Measurements from ENCODE around the gene CHMP5.
A peak's percentile ranks its signal among the peaks of the same experiment; 100 is the strongest.

The CHMP5 gene

DNA sequence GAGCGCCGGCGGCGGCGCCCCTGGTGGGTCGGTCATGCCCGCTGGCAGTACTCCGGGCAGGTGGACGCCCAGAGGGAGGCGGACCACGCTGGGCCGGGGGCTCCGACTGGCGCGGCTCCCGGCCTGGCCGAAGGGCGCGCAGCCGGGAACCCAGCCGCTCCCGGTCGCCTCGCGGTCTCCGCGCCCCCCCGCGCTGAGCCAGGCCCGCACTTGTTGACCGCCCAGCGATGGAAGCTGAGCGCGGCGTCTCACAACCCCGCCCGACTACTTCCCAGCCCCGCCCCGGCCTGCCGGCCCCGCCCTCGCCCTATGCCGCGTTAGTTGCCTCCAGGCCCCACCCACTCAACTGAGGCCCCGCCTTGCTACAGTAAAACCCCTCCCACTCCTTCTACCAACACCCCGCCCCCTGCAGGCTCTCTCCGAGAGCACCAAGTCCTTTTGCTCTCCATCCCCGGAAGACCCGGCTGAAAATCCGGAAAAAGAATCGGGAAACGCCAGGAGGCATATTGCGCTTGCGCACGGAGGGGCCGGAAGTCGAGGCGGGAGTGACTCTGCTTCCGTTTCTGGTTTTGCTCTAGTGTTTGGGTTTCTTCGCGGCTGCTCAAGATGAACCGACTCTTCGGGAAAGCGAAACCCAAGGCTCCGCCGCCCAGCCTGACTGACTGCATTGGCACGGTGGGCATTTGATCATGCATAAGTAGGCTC lies at the start of gene CHMP5, which contains the start of gene BAG1:
Gene CHMP5, plus strand, starts transcription at position 577 of the 705 bp plus-strand sequence. Its CDS starts 30 bp downstream, at position 607.
Gene BAG1, minus strand, starts transcription at position 236 of the 705 bp plus-strand sequence.
- H3K27me3 Mint-ChIP-seq: no peaks in the 10 kb centered on the region
- H3K36me3 Mint-ChIP-seq (ENCODE audit: low read depth): peaks cover 84% of the 10 kb centered on the region
- DNase-seq: peak; percentile 100

DNA sequence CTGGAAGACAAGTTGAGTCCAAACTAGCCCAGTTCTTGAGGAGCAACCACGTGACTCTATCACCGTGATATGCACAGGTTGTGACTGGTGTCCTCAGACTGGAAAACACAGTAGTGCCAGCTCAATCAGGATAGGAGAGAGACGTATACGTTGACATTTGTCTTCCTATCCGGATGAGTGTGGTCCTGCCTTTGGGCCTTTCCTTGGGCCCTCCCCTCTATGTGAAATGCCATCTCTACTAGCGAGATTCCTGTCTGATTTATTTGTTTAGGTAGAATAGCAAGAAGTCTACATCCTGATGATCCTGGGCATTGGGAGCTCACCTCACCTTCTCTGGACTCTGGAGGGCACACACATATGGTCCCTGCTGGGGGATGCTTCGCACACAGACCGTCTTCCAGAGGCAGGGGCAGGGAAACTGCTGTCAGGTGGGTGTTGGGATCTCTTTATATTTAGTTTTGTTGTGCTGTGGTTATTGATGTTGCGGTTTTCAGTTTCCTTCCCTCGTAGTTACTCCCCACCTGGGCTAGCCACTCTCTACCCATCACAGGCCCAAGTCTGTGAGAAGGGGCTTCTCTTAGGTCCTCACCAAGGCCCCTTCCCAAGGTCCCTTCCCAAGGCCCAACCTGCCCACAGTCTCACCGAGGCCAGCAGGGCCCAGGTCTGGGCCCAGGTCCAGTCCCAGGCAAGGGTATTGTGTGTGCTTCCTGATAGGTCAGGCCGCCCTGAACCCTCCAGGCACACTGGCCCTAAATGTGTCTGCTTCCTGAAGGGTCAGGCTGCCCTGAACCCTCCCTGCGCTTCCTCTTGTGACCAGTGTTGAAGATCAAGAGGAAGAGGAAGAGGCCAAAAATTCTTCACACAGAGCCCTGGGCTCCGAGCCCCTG lies 43.9 kb upstream of the CHMP5 start:
- Mint-ChIP-seq H3K36me3 (ENCODE audit: low read depth) (no peaks in the 10 kb centered on the region), H3K4me3 (no peak overlapping the region), H3K4me1 (ENCODE audit: low read depth) (peaks cover 16% of the 10 kb centered on the region), H3K27me3 (no peaks in the 10 kb centered on the region), H3K9me3 (no peaks in the 10 kb centered on the region), H3K27ac (peak overlapping the region; percentile 30)
- no peak for DNase-seq

More for the DNA sequence above, at the start of gene CHMP5, which contains the start of gene BAG1:
- Mint-ChIP-seq H3K4me1 (ENCODE audit: low read depth) (peaks cover 65% of the 10 kb centered on the region), H3K4me3 (peak within 1 kb of the TSS; percentile 91), H3K9me3 (no peaks in the 10 kb centered on the region), H3K27ac (peak within 1 kb of the TSS; percentile 97)

DNA sequence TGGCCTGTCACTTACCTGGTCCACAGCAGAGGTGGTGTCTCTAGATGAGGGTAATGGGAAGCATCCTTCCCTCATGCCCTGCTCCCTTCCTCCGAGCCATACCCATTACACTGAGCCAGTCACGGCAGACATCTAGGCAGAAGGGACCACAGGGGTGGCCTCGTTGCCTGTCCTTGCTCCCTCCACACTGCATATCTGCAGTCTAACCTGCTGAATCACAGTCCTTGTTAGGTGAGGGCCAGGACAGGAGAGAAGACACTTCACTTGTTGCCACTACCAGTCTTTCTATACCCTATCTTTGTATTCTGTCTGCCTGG lies 43.3 kb upstream of the CHMP5 start:
- Mint-ChIP-seq H3K4me3 (no peak overlapping the region), H3K27ac (no peak overlapping the region), H3K36me3 (ENCODE audit: low read depth) (no peaks in the 10 kb centered on the region), H3K4me1 (ENCODE audit: low read depth) (peaks cover 16% of the 10 kb centered on the region), H3K9me3 (no peaks in the 10 kb centered on the region), H3K27me3 (no peaks in the 10 kb centered on the region)
- DNase-seq: no peak

DNA sequence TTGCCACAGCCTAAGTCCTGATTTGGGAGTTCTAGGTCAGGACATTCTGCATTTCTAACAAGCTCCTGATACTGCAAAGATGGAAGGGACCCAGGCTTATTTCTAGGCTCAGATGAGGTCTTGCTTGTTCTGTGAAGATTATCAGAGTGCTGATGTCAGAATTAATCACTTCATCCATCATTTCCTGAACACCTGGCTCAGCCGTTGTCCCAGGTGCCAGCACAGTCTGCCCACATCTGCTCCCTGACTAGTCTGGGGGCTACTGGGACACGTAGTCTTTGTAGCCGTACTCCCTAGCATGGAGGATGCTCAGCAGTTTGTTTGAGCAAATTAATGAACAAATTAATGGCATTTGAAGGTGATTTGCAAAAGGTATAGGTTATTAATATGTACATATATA lies 42.8 kb upstream of the CHMP5 start:
- Mint-ChIP-seq H3K4me1 (ENCODE audit: low read depth) (peaks cover 16% of the 10 kb centered on the region), H3K36me3 (ENCODE audit: low read depth) (no peaks in the 10 kb centered on the region)
- DNase-seq: no peak

DNA sequence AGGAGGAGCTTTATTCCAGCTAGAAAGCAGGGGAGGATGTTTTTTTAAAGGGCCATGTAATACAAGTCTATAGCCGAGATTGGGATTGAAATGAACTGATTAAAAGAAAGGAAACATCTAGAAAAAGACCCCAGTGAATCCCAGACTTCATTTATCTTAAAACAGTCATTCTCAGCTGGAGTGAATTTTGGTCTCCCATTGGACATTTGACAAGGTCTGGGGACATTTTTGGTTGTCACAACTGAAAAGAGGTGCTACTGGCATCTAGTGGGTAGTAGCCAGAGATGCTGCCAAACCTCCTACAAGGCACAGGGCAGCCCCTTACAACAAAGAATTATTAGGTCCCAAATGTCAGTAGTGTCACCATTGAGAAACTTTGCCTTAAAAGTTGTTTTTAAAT lies 41.2 kb upstream of the CHMP5 start:
- Mint-ChIP-seq H3K27me3 (no peaks in the 10 kb centered on the region), H3K36me3 (ENCODE audit: low read depth) (no peaks in the 10 kb centered on the region), H3K4me1 (ENCODE audit: low read depth) (peaks cover 16% of the 10 kb centered on the region), H3K27ac (no peak overlapping the region), H3K9me3 (no peaks in the 10 kb centered on the region), H3K4me3 (no peak overlapping the region)
- DNase-seq: no peak

More for the DNA sequence above, 42.8 kb upstream of the CHMP5 start:
- no peak overlapping the region for H3K27ac Mint-ChIP-seq
- H3K4me3 Mint-ChIP-seq: no peak overlapping the region
- no peaks in the 10 kb centered on the region for H3K9me3 Mint-ChIP-seq
- no peaks in the 10 kb centered on the region for H3K27me3 Mint-ChIP-seq

DNA sequence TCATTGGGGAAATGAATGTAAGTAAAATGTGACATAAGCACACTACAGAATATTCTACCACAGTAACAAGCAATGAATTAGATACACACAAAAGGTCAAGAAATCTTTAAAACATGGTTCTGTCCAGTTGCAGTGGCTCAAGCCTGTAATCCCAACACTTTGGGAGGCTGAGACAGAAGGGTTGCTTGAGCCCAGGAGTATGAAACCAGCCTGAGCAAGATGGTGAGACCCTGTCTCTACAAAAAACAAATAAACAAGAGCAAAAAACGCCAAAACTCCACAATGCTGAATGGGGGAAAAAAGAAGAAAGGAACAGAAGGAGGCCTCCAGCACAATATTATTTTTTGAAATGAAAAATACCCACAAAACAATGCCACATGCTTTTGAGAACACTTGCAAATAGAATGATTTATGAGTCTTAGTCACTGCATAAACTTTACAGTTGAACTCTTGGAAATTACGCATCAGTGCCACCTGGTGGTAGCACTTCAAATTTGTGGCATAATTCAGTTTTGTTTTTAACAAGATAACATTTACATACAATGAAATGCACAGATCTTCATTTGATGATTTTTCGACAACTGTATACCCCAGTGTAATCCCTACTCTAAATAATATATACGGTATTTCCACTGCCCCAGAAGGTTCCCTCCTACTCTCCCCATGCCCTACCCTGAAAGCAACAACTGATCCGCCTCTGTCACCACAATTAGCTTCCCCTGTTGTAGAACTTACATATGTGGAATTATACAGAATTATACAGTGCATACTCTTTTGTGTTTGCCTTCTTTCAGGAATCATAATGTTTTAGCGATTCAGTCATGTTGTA lies 39.3 kb upstream of the CHMP5 start:
- DNase-seq: peak; percentile 61
- H3K9me3 Mint-ChIP-seq: no peaks in the 10 kb centered on the region
- peak overlapping the region; percentile 2 for H3K27ac Mint-ChIP-seq
- H3K4me3 Mint-ChIP-seq: no peak overlapping the region
- no peaks in the 10 kb centered on the region for H3K27me3 Mint-ChIP-seq
- H3K36me3 Mint-ChIP-seq (ENCODE audit: low read depth): no peaks in the 10 kb centered on the region
- peaks cover 15% of the 10 kb centered on the region for H3K4me1 Mint-ChIP-seq (ENCODE audit: low read depth)

DNA sequence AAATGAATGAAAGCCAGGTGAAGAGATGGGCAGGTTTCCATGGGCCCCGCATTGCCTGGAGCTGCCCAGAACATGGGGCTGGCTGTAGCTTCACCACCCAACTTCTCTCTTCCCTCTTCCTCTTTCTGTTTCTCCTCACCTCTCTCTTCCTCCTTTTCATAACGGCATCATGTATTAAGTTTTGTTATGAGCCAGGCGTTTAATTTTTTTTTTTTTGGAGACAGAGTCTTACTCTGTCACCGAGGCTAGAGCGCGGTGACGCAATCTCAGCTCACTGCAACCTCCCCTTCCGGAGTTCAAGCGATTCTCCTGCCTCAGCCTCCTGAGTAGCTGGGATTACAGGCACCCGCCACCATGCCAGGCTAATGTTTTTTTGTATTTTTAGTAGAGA lies 37.8 kb upstream of the CHMP5 start:
- H3K4me3 Mint-ChIP-seq: no peak overlapping the region
- no peak for DNase-seq

DNA sequence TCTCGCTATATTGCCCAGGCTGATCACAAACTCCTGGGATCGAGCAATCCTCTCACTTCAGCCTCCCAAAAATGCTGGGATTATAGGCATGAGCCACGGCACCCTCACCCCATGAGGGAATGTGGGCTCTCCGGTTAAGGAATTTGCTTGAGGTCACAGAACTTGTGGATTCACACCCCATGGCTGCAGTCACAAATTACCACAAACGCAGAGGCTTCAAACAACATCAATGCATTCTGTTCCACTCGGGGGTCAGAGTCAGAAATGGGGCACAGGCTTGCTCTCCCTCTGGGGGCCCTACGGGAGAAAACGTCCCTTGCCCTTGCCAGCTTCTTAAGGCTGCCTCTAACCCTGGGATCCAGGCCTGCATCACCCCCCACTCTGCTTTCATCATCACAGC lies 37.1 kb upstream of the CHMP5 start:
- no peak overlapping the region for H3K4me3 Mint-ChIP-seq
- no peaks in the 10 kb centered on the region for H3K9me3 Mint-ChIP-seq
- H3K36me3 Mint-ChIP-seq (ENCODE audit: low read depth): no peaks in the 10 kb centered on the region
- H3K27ac Mint-ChIP-seq: no peak overlapping the region
- H3K4me1 Mint-ChIP-seq (ENCODE audit: low read depth): peaks cover 9% of the 10 kb centered on the region
- DNase-seq: no peak
- no peaks in the 10 kb centered on the region for H3K27me3 Mint-ChIP-seq

More for the DNA sequence above, 37.8 kb upstream of the CHMP5 start:
- H3K36me3 Mint-ChIP-seq (ENCODE audit: low read depth): no peaks in the 10 kb centered on the region
- H3K4me1 Mint-ChIP-seq (ENCODE audit: low read depth): peaks cover 9% of the 10 kb centered on the region
- H3K27ac Mint-ChIP-seq: peak overlapping the region; percentile 47
- H3K27me3 Mint-ChIP-seq: no peaks in the 10 kb centered on the region
- no peaks in the 10 kb centered on the region for H3K9me3 Mint-ChIP-seq

DNA sequence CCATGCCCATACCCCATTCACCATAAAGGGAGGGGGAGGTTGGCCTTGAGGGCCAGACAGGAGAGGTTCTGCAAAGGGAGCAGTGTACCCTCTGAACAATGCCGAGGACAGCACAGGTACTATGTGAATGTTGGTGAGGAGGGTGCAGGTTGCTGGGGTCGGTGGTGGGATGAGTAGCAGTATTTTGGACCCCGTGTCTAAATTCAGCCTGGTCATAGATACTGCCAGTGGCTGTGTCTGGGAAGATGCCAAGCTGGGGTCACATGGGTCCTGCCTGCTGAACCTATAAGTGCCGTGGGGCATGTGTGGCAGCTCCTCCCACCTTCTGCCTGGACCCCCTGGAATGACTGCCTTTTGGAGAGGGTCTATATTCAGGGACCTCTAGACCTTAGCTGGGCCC lies 36.2 kb upstream of the CHMP5 start:
- H3K27me3 Mint-ChIP-seq: no peaks in the 10 kb centered on the region
- H3K4me1 Mint-ChIP-seq (ENCODE audit: low read depth): peaks cover 9% of the 10 kb centered on the region
- no peak overlapping the region for H3K27ac Mint-ChIP-seq
- H3K9me3 Mint-ChIP-seq: no peaks in the 10 kb centered on the region
- no peak overlapping the region for H3K4me3 Mint-ChIP-seq
- H3K36me3 Mint-ChIP-seq (ENCODE audit: low read depth): no peaks in the 10 kb centered on the region
- DNase-seq: no peak

DNA sequence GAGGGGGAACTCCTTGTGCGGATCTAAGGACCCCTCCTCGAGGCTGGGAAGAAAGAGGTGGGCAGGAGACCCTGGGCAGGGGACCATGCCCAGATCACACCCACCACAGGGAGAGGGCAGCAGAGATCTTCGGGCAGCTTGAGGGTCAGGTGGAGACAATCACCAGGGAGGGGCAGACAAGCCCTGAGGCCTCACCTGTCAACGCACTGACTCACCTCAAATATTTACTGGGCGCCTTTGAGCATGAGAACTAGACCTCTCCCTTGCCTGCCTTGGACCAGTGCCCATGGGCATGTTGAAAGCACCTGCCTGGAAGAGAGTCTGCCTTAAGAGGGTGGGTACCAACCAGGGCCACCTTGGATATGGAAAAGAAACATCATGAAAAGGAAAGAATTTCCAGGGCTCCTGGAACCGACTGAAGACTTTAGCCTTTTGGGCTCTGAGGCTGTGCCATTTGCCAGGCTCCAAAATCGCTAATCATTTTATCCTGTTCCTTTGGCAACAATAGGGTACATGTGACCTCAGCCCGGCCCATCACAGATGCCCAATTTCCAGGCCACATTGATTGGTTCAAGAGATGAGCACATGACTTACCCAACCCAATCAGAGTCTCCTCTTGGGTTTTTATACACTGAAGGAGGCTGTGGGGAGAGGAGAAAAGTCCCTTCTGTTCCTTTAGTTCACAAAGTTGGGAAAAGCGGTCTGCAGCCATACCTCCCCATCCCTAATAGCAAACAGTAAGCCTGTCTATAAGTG lies 35.3 kb upstream of the CHMP5 start:
- Mint-ChIP-seq H3K27ac (no peak overlapping the region), H3K9me3 (no peaks in the 10 kb centered on the region)

DNA sequence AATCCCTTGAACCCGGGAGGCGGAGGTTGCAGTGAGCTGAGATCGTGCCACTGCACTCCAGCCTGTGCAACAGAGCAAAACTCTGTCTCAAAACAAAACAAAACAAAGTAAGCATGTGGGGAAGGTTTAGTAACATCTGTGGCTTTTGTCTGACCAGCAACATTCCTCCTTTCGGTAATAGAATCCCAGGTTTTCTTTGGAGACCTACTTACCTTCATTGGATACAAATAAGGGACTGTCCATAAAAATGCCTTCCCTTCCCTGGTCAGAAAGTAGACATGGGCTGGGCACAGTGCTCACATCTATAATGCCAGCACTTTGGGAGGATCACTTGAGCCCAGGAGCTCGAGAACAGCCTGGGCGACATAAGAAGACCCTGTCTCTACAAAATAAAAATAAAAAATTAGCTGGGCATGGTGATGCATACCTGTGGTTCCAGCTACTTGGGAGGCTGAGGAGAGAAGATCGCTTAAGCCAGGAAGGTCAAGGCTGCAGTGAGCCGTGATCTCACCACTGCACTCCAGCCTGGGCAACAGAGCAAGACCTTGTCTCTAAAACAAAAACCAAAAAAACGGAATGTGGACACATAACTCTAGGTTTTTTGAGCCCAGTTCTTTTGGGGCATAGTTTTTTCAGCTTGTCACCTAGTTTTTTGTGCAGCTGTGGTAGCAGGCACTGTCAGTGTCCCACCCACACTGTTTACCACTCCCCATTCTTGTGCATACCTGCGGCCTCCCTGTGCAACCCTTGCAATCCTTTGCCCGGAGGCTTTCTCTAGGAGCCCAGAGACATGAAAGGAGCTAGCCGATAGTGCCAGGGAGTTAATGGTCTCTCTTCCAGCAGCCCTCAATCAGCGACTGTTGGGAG lies 33.9 kb upstream of the CHMP5 start:
- H3K4me3 Mint-ChIP-seq: no peak overlapping the region
- no peak for DNase-seq
- no peak overlapping the region for H3K27ac Mint-ChIP-seq
- H3K36me3 Mint-ChIP-seq (ENCODE audit: low read depth): no peaks in the 10 kb centered on the region
- H3K4me1 Mint-ChIP-seq (ENCODE audit: low read depth): peaks cover under 1% of the 10 kb centered on the region
- no peaks in the 10 kb centered on the region for H3K9me3 Mint-ChIP-seq
- no peaks in the 10 kb centered on the region for H3K27me3 Mint-ChIP-seq

More for the DNA sequence above, 35.3 kb upstream of the CHMP5 start:
- Mint-ChIP-seq H3K36me3 (ENCODE audit: low read depth) (no peaks in the 10 kb centered on the region), H3K4me1 (ENCODE audit: low read depth) (peaks cover 9% of the 10 kb centered on the region), H3K4me3 (no peak overlapping the region), H3K27me3 (no peaks in the 10 kb centered on the region)
- no peak for DNase-seq

DNA sequence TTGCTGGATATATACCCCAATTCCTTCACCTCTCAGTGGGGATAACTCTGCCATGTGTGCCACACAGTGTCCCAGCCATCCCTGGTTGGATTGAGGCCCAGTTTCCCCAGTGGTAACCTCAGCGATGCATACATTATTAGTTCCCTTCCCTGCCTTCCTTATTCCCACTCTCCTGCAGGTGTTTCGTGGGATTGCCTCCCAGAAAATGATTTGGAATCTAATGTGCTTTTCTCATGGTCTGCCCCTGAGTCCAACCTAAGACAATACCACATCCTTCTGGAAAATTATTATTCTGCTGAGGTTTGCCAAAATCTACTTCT lies 33.3 kb upstream of the CHMP5 start:
- no peaks in the 10 kb centered on the region for H3K9me3 Mint-ChIP-seq
- no peaks in the 10 kb centered on the region for H3K4me1 Mint-ChIP-seq (ENCODE audit: low read depth)
- no peaks in the 10 kb centered on the region for H3K27me3 Mint-ChIP-seq
- H3K27ac Mint-ChIP-seq: no peak overlapping the region
- no peaks in the 10 kb centered on the region for H3K36me3 Mint-ChIP-seq (ENCODE audit: low read depth)
- H3K4me3 Mint-ChIP-seq: no peak overlapping the region
- DNase-seq: no peak

DNA sequence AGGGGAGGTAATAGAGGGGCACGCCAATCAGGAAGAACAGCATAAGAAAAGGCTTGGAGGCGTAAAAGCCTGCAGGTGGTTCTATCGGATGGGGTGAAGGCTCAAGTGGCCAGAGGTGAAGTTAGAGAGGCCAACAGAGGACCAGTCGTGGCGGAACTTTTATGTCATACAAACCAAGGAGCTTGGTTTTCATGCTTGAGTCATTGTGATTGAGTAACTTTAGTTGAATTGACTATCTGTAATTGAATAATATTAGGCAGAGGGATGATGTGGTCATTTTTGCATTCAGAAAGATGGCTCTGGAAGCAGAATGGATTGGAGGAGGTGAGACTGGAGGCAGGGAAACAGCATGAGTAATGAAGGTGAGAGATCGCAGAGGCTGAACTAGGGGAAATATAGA lies 32.0 kb upstream of the CHMP5 start:
- H3K27ac Mint-ChIP-seq: no peak overlapping the region
- no peaks in the 10 kb centered on the region for H3K27me3 Mint-ChIP-seq
- no peaks in the 10 kb centered on the region for H3K4me1 Mint-ChIP-seq (ENCODE audit: low read depth)
- no peak overlapping the region for H3K4me3 Mint-ChIP-seq
- H3K36me3 Mint-ChIP-seq (ENCODE audit: low read depth): no peaks in the 10 kb centered on the region
- H3K9me3 Mint-ChIP-seq: no peaks in the 10 kb centered on the region
- no peak for DNase-seq

Data from activated T-cell treated with anti-CD3 and anti-CD28 coated beads, Interleukin-2, amount 50 U/mL, for 24 hours (primary cell).